Erythroblast (primary cell): ENCODE results near the gene IRF7.
"Not testable (repeated sequence)": the region's sequence is repeated elsewhere in the genome, so short reads cannot be mapped to it uniquely, and the experiment has no call there.

Experiments used
- DNase-seq, 2 experiments: peaks; one replicate each; lab custom pipeline; 2025; lab: John Stamatoyannopoulos, UW
- GATA1 ChIP-seq: IDR thresholded peaks from 2 replicates; pipeline ENCODE4 v1.6.1; 2011; ENCODE audit warnings: low read depth, mild to moderate bottlenecking, control low read depth, low read length, moderate library complexity
- POLR2A ChIP-seq: IDR thresholded peaks from 2 replicates; pipeline ENCODE4 v1.6.1; 2011; ENCODE audit warnings: mild to moderate bottlenecking, low read length

Gene IRF7

GRCh38 chr11:650482-650881, 34.7 kb upstream of the IRF7 start:
- DNase-seq: no peak
- TF ChIP-seq POLR2A: no peak
- TF ChIP-seq GATA1: no peak

DNA sequence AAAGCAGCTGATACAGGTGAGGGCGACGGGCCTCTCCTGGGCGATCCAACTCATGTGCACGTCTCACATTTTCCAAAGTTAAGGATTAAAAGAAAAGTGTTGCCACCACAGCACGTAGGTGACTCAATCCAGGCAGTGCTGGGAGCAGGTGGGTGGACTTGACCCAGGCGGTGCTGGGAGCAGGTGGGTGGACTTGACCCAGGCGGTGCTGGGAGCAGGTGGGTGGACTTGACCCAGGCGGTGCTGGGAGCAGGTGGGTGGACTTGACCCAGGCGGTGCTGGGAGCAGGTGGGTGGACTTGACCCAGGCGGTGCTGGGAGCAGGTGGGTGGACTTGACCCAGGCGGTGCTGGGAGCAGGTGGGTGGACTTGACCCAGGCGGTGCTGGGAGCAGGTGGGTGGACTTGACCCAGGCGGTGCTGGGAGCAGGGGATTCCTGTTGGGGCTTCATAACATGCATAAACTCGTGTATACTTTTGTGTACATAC, 32.0 kb upstream of the IRF7 start:
- not testable (repeated sequence) for DNase-seq

GRCh38 chr11:646214-646613, 30.5 kb upstream of the IRF7 start:
- DNase-seq: no peak
- TF ChIP-seq POLR2A (no peak), GATA1 (no peak)

DNA sequence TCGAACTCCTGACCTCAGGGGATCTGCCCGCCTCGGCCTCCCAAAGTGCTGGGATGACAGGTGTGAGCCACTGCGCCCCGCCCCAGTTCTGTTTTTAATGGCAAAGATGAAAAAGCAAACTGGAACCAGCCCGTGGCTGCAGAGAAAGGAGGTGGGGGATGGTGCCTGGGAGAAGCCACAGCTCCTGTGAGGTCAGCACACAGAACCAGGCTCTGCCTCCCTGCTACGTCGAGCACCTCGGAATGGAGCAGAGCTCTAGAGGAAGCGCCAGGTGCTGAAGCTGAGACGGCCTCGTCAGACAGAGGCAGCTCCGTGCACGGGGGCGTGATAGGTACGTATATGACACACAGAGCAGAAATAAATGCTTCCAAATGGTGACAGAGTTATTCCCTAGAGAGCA, 29.8 kb upstream of the IRF7 start:
- no peak for DNase-seq
- TF ChIP-seq GATA1 (no peak), POLR2A (no peak)

- DNase-seq: no peak
- TF ChIP-seq GATA1 (no peak), POLR2A (no peak)
Measured at GRCh38 chr11:643849-644738, 28.3 kb upstream of the IRF7 start.

DNA sequence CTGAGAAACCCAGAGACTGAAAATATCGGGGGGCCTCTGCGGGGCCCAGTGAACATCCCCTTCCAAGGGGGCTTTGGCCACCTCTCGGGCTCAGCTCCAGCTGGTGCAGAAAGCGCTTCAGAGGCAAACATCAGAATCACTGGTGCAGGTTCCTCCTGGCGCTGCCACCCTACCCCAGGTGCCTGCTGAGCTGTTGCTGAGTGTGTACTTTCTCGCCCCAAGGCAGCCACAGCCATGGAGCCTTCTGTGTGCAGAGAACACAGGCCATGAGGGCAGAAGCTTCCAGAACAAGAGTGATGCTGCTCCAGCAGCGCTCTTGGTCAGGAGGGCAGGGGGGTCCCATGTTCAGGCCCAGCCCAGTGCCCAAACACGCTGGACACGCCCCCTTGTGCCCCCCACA, 27.6 kb upstream of the IRF7 start:
- DNase-seq: no peak
- TF ChIP-seq GATA1 (no peak), POLR2A (no peak)

DNA sequence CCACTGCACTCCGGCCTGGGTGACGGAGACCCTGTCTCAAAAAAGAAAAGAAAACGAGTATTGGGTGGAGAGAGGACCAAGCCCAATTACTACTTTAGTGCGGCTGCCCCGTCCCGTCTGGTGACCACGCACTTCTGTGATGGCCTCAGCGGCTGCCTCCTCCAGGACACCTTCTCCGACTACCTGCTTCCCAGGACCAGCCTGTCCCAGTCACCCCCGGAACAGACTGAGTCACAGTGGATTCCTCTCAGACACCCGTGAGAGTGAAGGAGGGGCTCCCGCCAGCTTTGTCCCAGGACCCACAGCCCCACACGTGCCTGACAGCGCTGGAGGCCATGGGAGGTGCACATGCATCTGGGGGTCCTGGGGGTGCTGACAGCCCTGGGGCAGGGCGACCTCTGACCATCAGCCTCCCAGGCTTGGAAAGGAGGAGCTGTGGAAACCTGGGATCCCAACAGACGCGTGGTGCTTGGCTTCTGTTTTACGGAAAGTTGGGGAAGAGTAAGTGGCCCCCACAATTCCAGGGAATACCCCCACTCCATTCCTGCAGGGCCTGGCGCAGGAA, 26.1 kb upstream of the IRF7 start:
- DNase-seq: no peak
- TF ChIP-seq GATA1 (no peak), POLR2A (no peak)

GRCh38 chr11:640021-640706, 24.4 kb upstream of the IRF7 start:
- no peak for DNase-seq
- TF ChIP-seq GATA1 (no peak), POLR2A (no peak)

DNA sequence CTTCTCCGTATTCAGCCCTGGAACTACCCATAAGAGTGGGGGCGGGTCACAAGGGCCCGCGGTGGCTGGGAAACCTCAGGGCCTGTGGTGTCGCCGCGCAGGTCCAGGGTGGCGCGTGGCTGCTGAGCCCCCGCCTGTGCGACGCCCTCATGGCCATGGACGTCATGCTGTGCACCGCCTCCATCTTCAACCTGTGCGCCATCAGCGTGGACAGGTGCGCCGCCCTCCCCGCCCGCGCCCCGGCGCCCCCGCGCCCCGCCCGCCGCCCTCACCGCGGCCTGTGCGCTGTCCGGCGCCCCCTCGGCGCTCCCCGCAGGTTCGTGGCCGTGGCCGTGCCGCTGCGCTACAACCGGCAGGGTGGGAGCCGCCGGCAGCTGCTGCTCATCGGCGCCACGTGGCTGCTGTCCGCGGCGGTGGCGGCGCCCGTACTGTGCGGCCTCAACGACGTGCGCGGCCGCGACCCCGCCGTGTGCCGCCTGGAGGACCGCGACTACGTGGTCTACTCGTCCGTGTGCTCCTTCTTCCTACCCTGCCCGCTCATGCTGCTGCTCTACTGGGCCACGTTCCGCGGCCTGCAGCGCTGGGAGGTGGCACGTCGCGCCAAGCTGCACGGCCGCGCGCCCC, 23.7 kb upstream of the IRF7 start:
- no peak for TF ChIP-seq GATA1
- TF ChIP-seq POLR2A: no peak
- DNase-seq: no peak

DNA sequence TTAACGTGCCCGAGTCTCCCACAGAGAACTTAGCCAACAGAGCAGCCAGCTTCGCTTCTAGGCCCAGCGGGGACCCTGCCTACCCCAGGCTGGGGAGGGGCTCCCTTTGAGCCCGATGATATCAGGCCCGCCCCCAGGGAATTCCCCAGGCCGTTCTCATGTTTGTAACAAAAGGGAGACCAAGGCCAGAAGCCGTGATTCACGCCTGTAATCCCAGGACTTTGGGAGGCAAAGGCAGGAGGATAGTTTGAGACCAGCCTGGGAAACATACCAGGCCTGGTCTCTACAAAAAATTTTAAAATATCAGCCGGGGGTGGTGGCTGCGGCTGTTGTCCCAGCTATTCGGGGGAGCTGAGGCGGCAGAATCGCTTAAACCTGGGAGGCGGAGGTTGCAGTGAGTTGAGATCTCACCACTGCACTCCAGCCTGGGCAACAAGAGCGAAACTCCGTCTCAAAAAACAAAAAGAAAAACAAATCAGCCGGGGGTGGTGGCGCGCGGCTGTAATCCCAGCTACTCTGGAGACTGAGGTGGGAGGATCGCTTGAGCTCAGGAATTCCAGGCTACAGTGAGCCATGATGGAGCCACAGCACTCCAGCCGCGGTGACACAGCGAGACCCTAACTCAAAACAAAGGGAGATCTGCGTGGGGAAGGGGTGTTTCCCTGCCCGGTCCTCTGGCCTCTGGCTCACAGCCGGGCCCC, 23.0 kb upstream of the IRF7 start:
- no peak for DNase-seq
- TF ChIP-seq GATA1 (no peak), POLR2A (no peak)

- DNase-seq: no peak
- TF ChIP-seq POLR2A (no peak), GATA1 (no peak)
Measured at GRCh38 chr11:637593-638521, 22.1 kb upstream of the IRF7 start.

- TF ChIP-seq POLR2A (no peak), GATA1 (no peak)
- DNase-seq: no peak
Measured at GRCh38 chr11:637333-637592, 21.5 kb upstream of the IRF7 start.
